ENCODE measurements around the gene WFS1.
A peak's percentile ranks its signal among the peaks of the same experiment; 100 is the strongest.

Gene WFS1

GRCh38 chr4:6320663-6321062 lies 51.0 kb downstream of the WFS1 start:
- no peak overlapping the region for H3K4me2 ChIP-seq (ENCODE audit: low read depth, low read length)
- no peak overlapping the region for H3K27ac ChIP-seq (ENCODE audit: low read length)
- H3K36me3 ChIP-seq (replicated peaks; ENCODE audit: insufficient read depth, low read length), result no peaks in the 10 kb centered on the region
- no peaks in the 10 kb centered on the region for H3K9me2 ChIP-seq (replicated peaks; ENCODE audit: insufficient read depth, low read length)
- no peaks in the 10 kb centered on the region for H3K9me3 ChIP-seq (replicated peaks; ENCODE audit: insufficient read depth, low read length)
- H3K27me3 ChIP-seq (replicated peaks; ENCODE audit: insufficient read depth, low read length), result peaks cover 77% of the 10 kb centered on the region
- H3K4me3 ChIP-seq (ENCODE audit: low read length), result no peak overlapping the region
- H4K20me1 ChIP-seq (ENCODE audit: insufficient read depth, low read length), result no peaks in the 10 kb centered on the region
- H3K9ac ChIP-seq (ENCODE audit: low read length), result no peak overlapping the region
- no peak for TF ChIP-seq CTCF (IDR thresholded peaks at IDR 0.05; ENCODE audit: low read length)
- TF ChIP-seq EZH2phosphoT487 (IDR thresholded peaks at IDR 0.05; ENCODE audit: low read length), result no peak
- TF ChIP-seq EZH2 (optimal IDR thresholded peaks at IDR 0.05; ENCODE audit: low read depth, low read length), result no peak
- peaks cover 14% of the 10 kb centered on the region for H3K4me1 ChIP-seq (ENCODE audit: low read length)
- no peak overlapping the region for H2AFZ ChIP-seq (ENCODE audit: low read length)
- no peak for DNase-seq
- no peaks in the 10 kb centered on the region for H3K79me2 ChIP-seq (ENCODE audit: low read length)
- H3F3A ChIP-seq (ENCODE audit: insufficient read depth, low read length), result no peaks in the 10 kb centered on the region

- H3K9ac ChIP-seq (ENCODE audit: low read length), result no peak overlapping the region
- no peak overlapping the region for H3K4me2 ChIP-seq (ENCODE audit: low read depth, low read length)
- peaks cover 76% of the 10 kb centered on the region for H3K27me3 ChIP-seq (replicated peaks; ENCODE audit: insufficient read depth, low read length)
- H4K20me1 ChIP-seq (ENCODE audit: insufficient read depth, low read length), result no peaks in the 10 kb centered on the region
- H3F3A ChIP-seq (ENCODE audit: insufficient read depth, low read length), result no peaks in the 10 kb centered on the region
- no peaks in the 10 kb centered on the region for H3K9me3 ChIP-seq (replicated peaks; ENCODE audit: insufficient read depth, low read length)
- peaks cover 14% of the 10 kb centered on the region for H3K4me1 ChIP-seq (ENCODE audit: low read length)
- no peak for TF ChIP-seq EZH2 (optimal IDR thresholded peaks at IDR 0.05; ENCODE audit: low read depth, low read length)
- TF ChIP-seq EZH2phosphoT487 (IDR thresholded peaks at IDR 0.05; ENCODE audit: low read length), result no peak
- no peak for TF ChIP-seq CTCF (IDR thresholded peaks at IDR 0.05; ENCODE audit: low read length)
- no peak overlapping the region for H3K4me3 ChIP-seq (ENCODE audit: low read length)
- no peaks in the 10 kb centered on the region for H3K79me2 ChIP-seq (ENCODE audit: low read length)
- DNase-seq, result no peak
- no peaks in the 10 kb centered on the region for H3K36me3 ChIP-seq (replicated peaks; ENCODE audit: insufficient read depth, low read length)
- H3K9me2 ChIP-seq (replicated peaks; ENCODE audit: insufficient read depth, low read length), result no peaks in the 10 kb centered on the region
- H3K27ac ChIP-seq (ENCODE audit: low read length), result no peak overlapping the region
- no peak overlapping the region for H2AFZ ChIP-seq (ENCODE audit: low read length)
These were observed 51.7 kb downstream of the WFS1 start for GRCh38 chr4:6321361-6321760.

- Histone ChIP-seq H4K20me1 (ENCODE audit: insufficient read depth, low read length) (no peaks in the 10 kb centered on the region), H3K4me1 (ENCODE audit: low read length) (peaks cover 14% of the 10 kb centered on the region), H3K79me2 (ENCODE audit: low read length) (no peaks in the 10 kb centered on the region), H3K9me3 (replicated peaks; ENCODE audit: insufficient read depth, low read length) (no peaks in the 10 kb centered on the region), H3K4me2 (ENCODE audit: low read depth, low read length) (peak overlapping the region; percentile 19), H3K27ac (ENCODE audit: low read length) (no peak overlapping the region), H3K9ac (ENCODE audit: low read length) (no peak overlapping the region), H3K4me3 (ENCODE audit: low read length) (no peak overlapping the region), H3K9me2 (replicated peaks; ENCODE audit: insufficient read depth, low read length) (no peaks in the 10 kb centered on the region), H3F3A (ENCODE audit: insufficient read depth, low read length) (no peaks in the 10 kb centered on the region), H2AFZ (ENCODE audit: low read length) (no peak overlapping the region), H3K36me3 (replicated peaks; ENCODE audit: insufficient read depth, low read length) (no peaks in the 10 kb centered on the region), H3K27me3 (replicated peaks; ENCODE audit: insufficient read depth, low read length) (peaks cover 71% of the 10 kb centered on the region)
- TF ChIP-seq CTCF (IDR thresholded peaks at IDR 0.05; ENCODE audit: low read length) (no peak), EZH2 (optimal IDR thresholded peaks at IDR 0.05; ENCODE audit: low read depth, low read length) (no peak), EZH2phosphoT487 (IDR thresholded peaks at IDR 0.05; ENCODE audit: low read length) (no peak)
- no peak for DNase-seq
These were observed 52.6 kb downstream of the WFS1 start for GRCh38 chr4:6322067-6322760.
